ENCODE measurements around the gene PPP1R3D. TPM values are rescaled to one million over a fixed set of nuclear protein-coding genes. Genes with fewer than 3 reads are reported as not detected.
"Not testable (repeated sequence)": the region's sequence is repeated elsewhere in the genome, so short reads cannot be mapped to it uniquely, and the experiment has no call there.

PPP1R3D gene
- total RNA-seq, 1 donor from 2014 or later = 11.4 TPM

DNA sequence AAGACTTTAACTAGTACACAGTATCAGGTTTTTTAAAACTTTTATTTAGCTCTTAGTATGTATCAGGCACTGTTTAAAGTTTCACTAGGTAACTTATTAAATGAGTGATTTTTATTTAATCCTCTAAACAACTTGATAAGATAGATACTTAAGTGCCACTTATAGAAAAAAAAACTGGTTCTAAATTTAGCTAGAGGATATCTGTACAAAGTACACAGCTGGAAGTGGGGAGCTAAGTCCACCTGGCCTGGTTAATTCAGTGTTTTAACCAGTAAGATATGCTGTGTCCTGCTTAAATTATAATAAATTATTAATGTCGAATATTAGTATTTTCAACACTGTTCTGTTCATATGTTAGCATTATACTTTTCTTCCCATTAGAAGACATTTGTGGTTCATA, 44.2 kb downstream of the PPP1R3D start:
- TF ChIP-seq, protein P1, sequence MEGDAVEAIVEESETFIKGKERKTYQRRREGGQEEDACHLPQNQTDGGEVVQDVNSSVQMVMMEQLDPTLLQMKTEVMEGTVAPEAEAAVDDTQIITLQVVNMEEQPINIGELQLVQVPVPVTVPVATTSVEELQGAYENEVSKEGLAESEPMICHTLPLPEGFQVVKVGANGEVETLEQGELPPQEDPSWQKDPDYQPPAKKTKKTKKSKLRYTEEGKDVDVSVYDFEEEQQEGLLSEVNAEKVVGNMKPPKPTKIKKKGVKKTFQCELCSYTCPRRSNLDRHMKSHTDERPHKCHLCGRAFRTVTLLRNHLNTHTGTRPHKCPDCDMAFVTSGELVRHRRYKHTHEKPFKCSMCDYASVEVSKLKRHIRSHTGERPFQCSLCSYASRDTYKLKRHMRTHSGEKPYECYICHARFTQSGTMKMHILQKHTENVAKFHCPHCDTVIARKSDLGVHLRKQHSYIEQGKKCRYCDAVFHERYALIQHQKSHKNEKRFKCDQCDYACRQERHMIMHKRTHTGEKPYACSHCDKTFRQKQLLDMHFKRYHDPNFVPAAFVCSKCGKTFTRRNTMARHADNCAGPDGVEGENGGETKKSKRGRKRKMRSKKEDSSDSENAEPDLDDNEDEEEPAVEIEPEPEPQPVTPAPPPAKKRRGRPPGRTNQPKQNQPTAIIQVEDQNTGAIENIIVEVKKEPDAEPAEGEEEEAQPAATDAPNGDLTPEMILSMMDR (IDR thresholded peaks at IDR 0.05; ENCODE audit: borderline replicate concordance) = no peak
- intact Hi-C loops (cut with micrococcal nuclease) = no loop called here

DNA sequence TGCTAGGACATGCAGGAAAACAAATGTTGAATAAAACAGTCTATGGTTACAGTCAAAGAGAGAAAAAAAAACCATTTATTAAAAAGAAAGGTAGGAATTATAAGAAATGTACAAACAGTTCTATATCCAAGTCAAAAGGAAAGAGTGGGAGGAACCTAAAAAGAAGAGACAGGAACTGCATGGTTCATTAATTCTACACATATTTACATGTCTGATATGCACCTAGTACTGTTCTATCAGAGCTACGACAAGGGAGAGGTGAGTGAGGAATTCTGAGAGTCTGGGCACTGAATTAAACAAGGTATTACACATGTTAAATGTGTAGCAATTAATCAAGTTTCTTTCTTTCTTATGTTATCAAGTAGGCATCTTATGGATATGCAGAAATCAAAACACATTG, 48.5 kb downstream of the PPP1R3D start:
- no peak overlapping the region for H3K27ac ChIP-seq (replicated peaks)
- no peaks in the 10 kb centered on the region for H3K36me3 ChIP-seq
- no peak overlapping the region for H3K4me3 ChIP-seq
- no peaks in the 10 kb centered on the region for H3K9me3 ChIP-seq (replicated peaks)
- intact Hi-C loops (cut with micrococcal nuclease) = no loop called here
- peaks cover 9% of the 10 kb centered on the region for H3K4me1 ChIP-seq
- no peaks in the 10 kb centered on the region for H3K27me3 ChIP-seq (ENCODE audit: low read depth)
- no peak for DNase-seq
- TF ChIP-seq, protein P1 (IDR thresholded peaks at IDR 0.05; ENCODE audit: borderline replicate concordance) = no peak

More for the DNA sequence above, 44.2 kb downstream of the PPP1R3D start:
- H3K4me1 ChIP-seq = peaks cover 9% of the 10 kb centered on the region
- no peak overlapping the region for H3K27ac ChIP-seq (replicated peaks)
- no peaks in the 10 kb centered on the region for H3K27me3 ChIP-seq (ENCODE audit: low read depth)
- H3K4me3 ChIP-seq = no peak overlapping the region
- H3K9me3 ChIP-seq (replicated peaks) = no peaks in the 10 kb centered on the region
- H3K36me3 ChIP-seq = no peaks in the 10 kb centered on the region
- no peak for DNase-seq

DNA sequence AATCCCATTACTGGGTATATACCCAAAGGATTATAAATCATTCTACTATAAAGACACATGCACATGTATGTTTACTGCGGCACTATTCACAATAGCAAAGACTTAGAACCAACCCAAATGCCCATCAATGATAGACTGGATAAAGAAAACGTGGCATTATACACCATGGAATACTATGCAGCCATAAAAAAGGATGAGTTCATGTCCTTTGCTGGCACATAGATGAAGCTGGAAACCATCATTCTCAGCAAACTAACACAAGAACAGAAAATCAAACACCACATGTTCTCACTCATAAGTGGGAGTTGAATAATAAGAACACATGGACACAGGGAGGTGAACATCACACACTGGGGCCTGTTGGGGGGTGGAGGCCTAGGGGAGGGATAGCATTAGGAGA, 50.1 kb downstream of the PPP1R3D start:
- H3K36me3 ChIP-seq; H3K27ac ChIP-seq (replicated peaks); DNase-seq; H3K4me1 ChIP-seq; H3K9me3 ChIP-seq (replicated peaks); intact Hi-C loops (cut with micrococcal nuclease); H3K4me3 ChIP-seq; H3K27me3 ChIP-seq (ENCODE audit: low read depth): not testable (repeated sequence)

DNA sequence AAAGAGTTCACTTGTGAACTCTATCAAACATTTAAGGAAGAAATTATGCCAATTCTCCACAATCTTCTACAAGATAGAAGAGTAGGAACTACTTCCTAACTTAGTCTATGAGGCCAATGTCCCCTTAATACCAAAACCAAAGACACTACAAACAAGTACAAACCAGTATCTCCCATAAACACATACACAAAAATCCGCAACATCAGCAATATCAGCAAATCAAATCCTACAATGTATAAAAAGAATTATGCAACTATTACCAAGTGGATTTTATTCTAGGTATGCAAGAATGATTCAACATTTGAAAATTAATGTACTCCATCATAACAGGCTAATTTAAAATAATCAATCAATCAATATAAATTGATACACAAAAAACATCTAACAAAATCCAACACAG, 52.1 kb downstream of the PPP1R3D start:
- TF ChIP-seq, protein P1 (IDR thresholded peaks at IDR 0.05; ENCODE audit: borderline replicate concordance) = no peak
- Histone ChIP-seq H3K27me3 (ENCODE audit: low read depth) (no peaks in the 10 kb centered on the region), H3K4me3 (no peak overlapping the region), H3K27ac (replicated peaks) (no peak overlapping the region), H3K36me3 (no peaks in the 10 kb centered on the region), H3K4me1 (no peaks in the 10 kb centered on the region), H3K9me3 (replicated peaks) (no peaks in the 10 kb centered on the region)
- no peak for DNase-seq
- intact Hi-C loops (cut with micrococcal nuclease) = no loop called here

Other genes with a start within 250 kb of the PPP1R3D start
- 1.0 TPM for gene SYCP2, start 6.7 kb downstream of the PPP1R3D start, total RNA-seq
- 37.4 TPM for gene FAM217B, start 84 bp upstream of the PPP1R3D start, total RNA-seq
- gene CDH26, start 18.1 kb upstream of the PPP1R3D start, total RNA-seq = 1.3 TPM